Measurements from ENCODE around the gene INS. TPM values are rescaled to one million over a fixed set of nuclear protein-coding genes. Genes with fewer than 3 reads are reported as not detected.

INS gene
- total and polyA plus RNA-seq, 9 donors, result not detected

GRCh38 chr11:2123628-2123960, 37.4 kb downstream of the INS start:
- no peak overlapping the region for H3K27ac ChIP-seq (ENCODE audit: low read length)
- H3K9me3 ChIP-seq (replicated peaks; ENCODE audit: control insufficient read depth, low read depth, low read length), result no peaks in the 10 kb centered on the region
- H3K4me3 ChIP-seq (ENCODE audit: low read length), result no peak overlapping the region
- H3K27me3 ChIP-seq (ENCODE audit: control insufficient read depth, insufficient read depth, low read length), result peaks cover 5% of the 10 kb centered on the region
- no peaks in the 10 kb centered on the region for H3K36me3 ChIP-seq (ENCODE audit: control insufficient read depth, insufficient read depth, low read length)
- peaks cover 4% of the 10 kb centered on the region for H3K4me1 ChIP-seq (ENCODE audit: control insufficient read depth, insufficient read depth, low read length)
- 75% methylated on average over 4 of the region's 7 CpGs for WGBS (ENCODE audit: insufficient coverage)
- DNase-seq, result no peak

- no peak overlapping the region for H3K27ac ChIP-seq (ENCODE audit: low read length)
- no peaks in the 10 kb centered on the region for H3K36me3 ChIP-seq (ENCODE audit: control insufficient read depth, insufficient read depth, low read length)
- no peak for DNase-seq
- peaks cover 5% of the 10 kb centered on the region for H3K27me3 ChIP-seq (ENCODE audit: control insufficient read depth, insufficient read depth, low read length)
- H3K4me3 ChIP-seq (ENCODE audit: low read length), result no peak overlapping the region
- H3K9me3 ChIP-seq (replicated peaks; ENCODE audit: control insufficient read depth, low read depth, low read length), result no peaks in the 10 kb centered on the region
- WGBS (ENCODE audit: insufficient coverage), result 79% methylated on average over 8 of the region's 13 CpGs
- peaks cover 4% of the 10 kb centered on the region for H3K4me1 ChIP-seq (ENCODE audit: control insufficient read depth, insufficient read depth, low read length)
Observed at GRCh38 chr11:2122907-2123627, 37.9 kb downstream of the INS start.

GRCh38 chr11:2122222-2122906, 38.6 kb downstream of the INS start:
- peaks cover 1% of the 10 kb centered on the region for H3K9me3 ChIP-seq (replicated peaks; ENCODE audit: control insufficient read depth, low read depth, low read length)
- DNase-seq, result no peak
- peaks cover 5% of the 10 kb centered on the region for H3K27me3 ChIP-seq (ENCODE audit: control insufficient read depth, insufficient read depth, low read length)
- no peak overlapping the region for H3K27ac ChIP-seq (ENCODE audit: low read length)
- no peaks in the 10 kb centered on the region for H3K36me3 ChIP-seq (ENCODE audit: control insufficient read depth, insufficient read depth, low read length)
- no peak overlapping the region for H3K4me3 ChIP-seq (ENCODE audit: low read length)
- peaks cover 4% of the 10 kb centered on the region for H3K4me1 ChIP-seq (ENCODE audit: control insufficient read depth, insufficient read depth, low read length)
- WGBS (ENCODE audit: insufficient coverage), result 42% methylated on average over 13 of the region's 19 CpGs

DNA sequence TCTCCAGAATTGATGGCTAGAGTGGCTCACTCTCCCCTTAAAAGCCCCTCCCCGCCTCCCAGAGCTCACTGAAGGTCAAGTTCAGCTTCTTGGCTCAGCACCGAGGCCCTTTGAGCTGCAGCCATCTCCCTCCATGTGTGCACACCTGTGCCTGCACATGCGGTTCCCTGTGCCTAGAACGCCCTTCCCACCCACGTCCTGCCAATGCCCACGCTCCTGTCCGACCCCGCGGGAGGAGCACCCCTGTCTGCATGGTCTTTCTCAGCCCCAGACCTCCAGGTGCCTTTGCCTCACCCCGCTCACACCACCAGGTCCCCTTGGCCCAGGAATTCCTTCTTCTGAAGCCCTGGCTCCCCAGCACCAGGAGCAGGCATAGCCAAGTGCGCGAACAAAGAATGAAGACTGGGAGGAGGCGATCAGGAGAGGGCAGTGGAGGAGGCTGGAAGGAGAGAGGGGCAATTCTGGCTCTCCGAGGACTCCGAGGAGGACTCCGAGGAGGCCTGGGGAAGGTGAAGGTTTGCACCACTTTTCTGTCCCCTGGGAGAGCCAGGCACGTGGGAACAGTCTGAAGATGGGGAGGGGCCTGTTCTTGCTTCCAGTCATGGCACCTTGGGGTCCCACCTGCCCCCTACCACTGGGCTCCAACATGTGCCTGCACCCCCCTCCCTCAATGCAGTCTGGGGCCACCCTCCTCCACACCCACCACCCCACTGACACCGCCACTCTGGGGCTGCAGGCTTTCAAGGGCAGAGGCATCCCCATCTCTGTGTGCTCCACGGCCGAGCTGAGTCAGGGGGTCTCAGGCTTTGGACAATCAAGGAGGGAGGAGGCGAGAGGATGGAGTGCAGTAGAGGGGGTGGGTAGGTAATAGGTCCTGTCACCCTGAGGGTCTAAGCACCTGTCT, 39.5 kb downstream of the INS start:
- WGBS (ENCODE audit: insufficient coverage), result 80% methylated on average over 12 of the region's 21 CpGs
- Histone ChIP-seq H3K4me1 (ENCODE audit: control insufficient read depth, insufficient read depth, low read length) (peaks cover 4% of the 10 kb centered on the region), H3K27ac (ENCODE audit: low read length) (no peak overlapping the region)

DNA sequence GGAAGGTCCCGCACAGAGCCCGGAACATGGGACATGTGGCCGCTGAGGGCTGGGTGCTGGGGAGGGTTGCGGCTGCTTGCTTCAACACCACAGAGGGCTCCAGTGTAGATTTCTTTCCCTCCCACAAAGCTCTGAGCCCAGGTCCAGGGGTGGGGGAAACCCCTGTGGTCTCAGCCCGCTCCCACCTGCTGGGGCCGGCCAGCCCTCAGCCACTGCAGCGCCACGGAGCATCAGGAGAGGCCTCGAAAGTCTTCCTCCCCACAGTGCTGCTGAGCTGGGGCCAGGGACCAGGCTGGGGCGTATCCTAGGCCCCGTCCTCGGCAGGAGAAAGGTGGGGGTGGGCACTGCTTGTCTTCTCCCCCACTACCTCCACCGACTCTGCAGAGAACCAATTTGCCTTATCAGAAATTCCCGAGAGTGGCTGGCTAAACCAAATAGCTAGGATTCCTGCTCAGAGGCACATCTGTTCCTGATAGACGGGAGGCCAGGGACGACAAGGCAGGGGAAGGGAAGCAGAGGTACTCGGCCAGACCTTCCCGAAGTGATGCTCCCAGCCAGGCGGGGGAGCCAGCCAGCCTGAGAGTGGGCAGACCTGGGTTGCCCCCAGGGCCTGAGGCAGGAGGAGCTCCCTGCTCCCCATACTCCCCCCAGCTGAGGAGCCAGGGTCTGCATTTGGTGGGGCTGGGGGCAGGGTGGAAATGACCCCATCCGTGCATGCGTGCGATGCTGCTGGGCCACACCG, 40.5 kb downstream of the INS start:
- H3K4me3 ChIP-seq (ENCODE audit: low read length), result no peak overlapping the region
- 41% methylated on average over 11 of the region's 23 CpGs for WGBS (ENCODE audit: insufficient coverage)

More for the DNA sequence above, 39.5 kb downstream of the INS start:
- Histone ChIP-seq H3K27me3 (ENCODE audit: control insufficient read depth, insufficient read depth, low read length) (peaks cover 5% of the 10 kb centered on the region), H3K9me3 (replicated peaks; ENCODE audit: control insufficient read depth, low read depth, low read length) (peaks cover 7% of the 10 kb centered on the region), H3K36me3 (ENCODE audit: control insufficient read depth, insufficient read depth, low read length) (no peaks in the 10 kb centered on the region), H3K4me3 (ENCODE audit: low read length) (no peak overlapping the region)
- DNase-seq, result no peak

DNA sequence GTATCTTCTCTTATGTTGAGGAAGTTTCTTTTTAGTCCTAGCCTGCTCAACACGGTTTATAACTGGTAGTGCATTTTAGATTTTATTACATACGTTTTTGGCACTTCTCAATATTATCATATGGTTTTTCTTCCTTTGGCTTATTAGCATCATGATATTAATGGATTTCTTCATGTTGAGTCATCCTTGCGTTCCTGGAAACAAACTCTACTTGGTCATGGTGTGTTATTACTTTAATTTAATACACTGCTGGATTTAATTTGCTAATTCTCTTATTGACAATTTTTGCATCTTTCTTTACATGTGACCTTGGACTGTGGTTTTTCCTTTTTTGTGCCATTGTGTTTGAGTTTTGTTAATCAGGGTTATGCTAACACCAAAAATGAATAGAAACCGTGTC, 42.3 kb downstream of the INS start:
- DNase-seq, result no peak
- Histone ChIP-seq H3K4me3 (ENCODE audit: low read length) (no peak overlapping the region), H3K27me3 (ENCODE audit: control insufficient read depth, insufficient read depth, low read length) (peaks cover 5% of the 10 kb centered on the region), H3K4me1 (ENCODE audit: control insufficient read depth, insufficient read depth, low read length) (peaks cover 4% of the 10 kb centered on the region), H3K9me3 (replicated peaks; ENCODE audit: control insufficient read depth, low read depth, low read length) (peaks cover 11% of the 10 kb centered on the region), H3K36me3 (ENCODE audit: control insufficient read depth, insufficient read depth, low read length) (no peaks in the 10 kb centered on the region), H3K27ac (ENCODE audit: low read length) (no peak overlapping the region)
- no CpG with 5 or more reads among the region's 4 CpGs for WGBS (ENCODE audit: insufficient coverage)

More for the DNA sequence above, 40.5 kb downstream of the INS start:
- no peak for DNase-seq
- peaks cover 5% of the 10 kb centered on the region for H3K27me3 ChIP-seq (ENCODE audit: control insufficient read depth, insufficient read depth, low read length)
- peaks cover 4% of the 10 kb centered on the region for H3K4me1 ChIP-seq (ENCODE audit: control insufficient read depth, insufficient read depth, low read length)
- H3K9me3 ChIP-seq (replicated peaks; ENCODE audit: control insufficient read depth, low read depth, low read length), result peaks cover 11% of the 10 kb centered on the region
- H3K27ac ChIP-seq (ENCODE audit: low read length), result no peak overlapping the region
- H3K36me3 ChIP-seq (ENCODE audit: control insufficient read depth, insufficient read depth, low read length), result no peaks in the 10 kb centered on the region

DNA sequence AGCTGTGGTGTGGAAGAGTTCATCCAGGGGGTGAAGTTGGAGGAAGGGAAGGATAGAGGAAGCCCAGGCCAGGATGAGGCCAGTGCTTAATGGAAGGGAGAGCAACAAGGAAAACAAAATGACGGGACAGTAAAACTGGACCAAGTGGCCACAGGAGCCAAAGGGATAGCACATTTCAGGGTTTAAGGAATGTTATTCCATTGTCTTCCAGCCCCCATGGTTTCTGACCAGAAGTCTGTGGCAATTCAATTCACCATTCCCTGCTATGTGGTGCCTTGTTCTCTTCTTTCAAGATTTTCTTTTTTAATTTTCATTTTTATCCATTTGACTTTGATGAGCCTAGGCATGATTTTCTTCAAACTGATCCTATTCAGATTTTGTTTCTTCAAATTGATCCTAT, 44.3 kb downstream of the INS start:
- Histone ChIP-seq H3K4me3 (ENCODE audit: low read length) (no peak overlapping the region), H3K4me1 (ENCODE audit: control insufficient read depth, insufficient read depth, low read length) (no peaks in the 10 kb centered on the region), H3K9me3 (replicated peaks; ENCODE audit: control insufficient read depth, low read depth, low read length) (peaks cover 11% of the 10 kb centered on the region), H3K27ac (ENCODE audit: low read length) (no peak overlapping the region), H3K36me3 (ENCODE audit: control insufficient read depth, insufficient read depth, low read length) (no peaks in the 10 kb centered on the region), H3K27me3 (ENCODE audit: control insufficient read depth, insufficient read depth, low read length) (peaks cover 2% of the 10 kb centered on the region)
- WGBS (ENCODE audit: insufficient coverage), result 100% methylated on average over 1 of the region's 1 CpG
- DNase-seq, result no peak

DNA sequence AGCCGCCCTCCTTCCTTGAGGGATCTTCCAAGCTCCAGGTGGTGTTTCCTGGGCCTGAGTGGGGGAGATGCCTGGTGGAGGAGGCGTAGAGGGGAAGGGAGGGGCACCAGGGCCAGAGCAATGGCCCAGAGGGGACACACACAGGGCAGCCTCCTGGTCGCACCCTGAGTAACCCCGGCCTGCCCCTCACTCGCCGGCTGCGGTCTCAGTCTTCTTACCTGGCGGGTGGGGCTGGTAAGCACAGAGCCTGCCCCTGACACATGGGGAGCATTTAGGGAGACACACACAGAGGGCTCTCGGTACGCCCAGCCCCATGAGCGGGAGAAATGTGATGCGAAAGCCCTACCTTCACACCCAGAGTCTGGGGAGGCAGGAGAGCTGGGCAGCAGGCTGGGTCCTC, 45.7 kb downstream of the INS start:
- 97% methylated on average over 10 of the region's 12 CpGs for WGBS (ENCODE audit: insufficient coverage)
- DNase-seq, result no peak
- Histone ChIP-seq H3K9me3 (replicated peaks; ENCODE audit: control insufficient read depth, low read depth, low read length) (peaks cover 11% of the 10 kb centered on the region), H3K4me3 (ENCODE audit: low read length) (no peak overlapping the region), H3K27ac (ENCODE audit: low read length) (no peak overlapping the region), H3K4me1 (ENCODE audit: control insufficient read depth, insufficient read depth, low read length) (no peaks in the 10 kb centered on the region), H3K36me3 (ENCODE audit: control insufficient read depth, insufficient read depth, low read length) (no peaks in the 10 kb centered on the region), H3K27me3 (ENCODE audit: control insufficient read depth, insufficient read depth, low read length) (no peaks in the 10 kb centered on the region)

- DNase-seq, result no peak
- no peaks in the 10 kb centered on the region for H3K27me3 ChIP-seq (ENCODE audit: control insufficient read depth, insufficient read depth, low read length)
- no peak overlapping the region for H3K4me3 ChIP-seq (ENCODE audit: low read length)
- peaks cover 3% of the 10 kb centered on the region for H3K4me1 ChIP-seq (ENCODE audit: control insufficient read depth, insufficient read depth, low read length)
- WGBS (ENCODE audit: insufficient coverage), result 77% methylated on average over 28 of the region's 32 CpGs
- H3K9me3 ChIP-seq (replicated peaks; ENCODE audit: control insufficient read depth, low read depth, low read length), result peaks cover 11% of the 10 kb centered on the region
- no peak overlapping the region for H3K27ac ChIP-seq (ENCODE audit: low read length)
- H3K36me3 ChIP-seq (ENCODE audit: control insufficient read depth, insufficient read depth, low read length), result no peaks in the 10 kb centered on the region
Observed at GRCh38 chr11:2114430-2115241, 46.4 kb downstream of the INS start.

Data from muscle of leg (tissue), 11 donors.